Prostate gland (tissue), 2 donors: Measurements from ENCODE around the gene VEZF1. TPM values are rescaled to one million over a fixed set of nuclear protein-coding genes. Genes with fewer than 3 reads are reported as not detected.

Source experiments
- DNase-seq: peaks from one replicate; pipeline ENCODE4 v3.0.0-alpha.2; 2019; ENCODE audit warnings: low spot score
- H3K27ac ChIP-seq, 2 donors: fragments of 200-600 bp; sonication (generic); 2 replicates each; pipeline ENCODE4 v1.5.1; 2017 to 2019
- H3K27me3 ChIP-seq: fragments of 200-600 bp; sonication (generic); replicated peaks from 2 replicates; pipeline ENCODE4 v1.5.1; 2019; ENCODE audit not compliant: insufficient read depth
- H3K36me3 ChIP-seq, 2 donors: fragments of 200-600 bp; sonication (generic); 1 replicate in 1 of 2; 2 replicates in 1 of 2; pipeline versions ENCODE4 v1.5.1 to v1.8.1; 2017 to 2019
- H3K4me1 ChIP-seq: fragments of 200-600 bp; sonication (generic); replicated peaks from 2 replicates; pipeline ENCODE4 v1.5.1; 2019
- H3K4me3 ChIP-seq, 2 donors: fragments of 200-600 bp; sonication (generic); 2 replicates each; pipeline ENCODE4 v1.5.1; 2017 to 2019
- H3K9me3 ChIP-seq: fragments of 200-600 bp; sonication (generic); 2 replicates; pipeline ENCODE4 v1.5.1; 2017
- POLR2A ChIP-seq: fragments of 450-650 bp; IDR thresholded peaks from one replicate; pipeline ENCODE4 v1.6.1; 2016; ENCODE audit warnings: antibody characterized with exemption, mild to moderate bottlenecking
- POLR2AphosphoS5 ChIP-seq: sonication (generic); formaldehyde crosslinking; IDR thresholded peaks from one replicate; pipeline ENCODE4 v1.6.1; 2017; ENCODE audit warnings: antibody characterized with exemption
- WGBS: methylation state at CpG from one replicate; pipeline ENCODE4 v1.1.5; 2018; 5-methylcytosine and 5-hydroxymethylcytosine counted together
- intact Hi-C: fragments of 100-400 bp; cut with DNase I; formaldehyde crosslinking; loops from one replicate; pipeline ENCODE4 v1.14.2; 2022
- total RNA-seq, 2 donors: library from RNA; depleted of rRNA; stranded (reverse); fragments of >200 nt; gene quantifications; one replicate each; pipeline ENCODE4 v1.1.0, GENCODE V29; 2016
- TF ChIP-seq, protein P1 (sequence below), 4 experiments: fragments of 200-600 bp in 2 of 4; fragments of 450-650 bp in 2 of 4; sonication (generic) in 2 of 4; IDR thresholded peaks; 1 replicate in 3 of 4; 2 replicates in 1 of 4; pipeline ENCODE4 v1.5.1; 2016 to 2019; ENCODE audit warnings: antibody characterized with exemption in 4 of 4, mild to moderate bottlenecking in 2 of 4, moderate library complexity in 2 of 4

VEZF1 gene
- total RNA-seq, 2 donors from 2014 or later = 84.9 to 91.1 TPM

DNA sequence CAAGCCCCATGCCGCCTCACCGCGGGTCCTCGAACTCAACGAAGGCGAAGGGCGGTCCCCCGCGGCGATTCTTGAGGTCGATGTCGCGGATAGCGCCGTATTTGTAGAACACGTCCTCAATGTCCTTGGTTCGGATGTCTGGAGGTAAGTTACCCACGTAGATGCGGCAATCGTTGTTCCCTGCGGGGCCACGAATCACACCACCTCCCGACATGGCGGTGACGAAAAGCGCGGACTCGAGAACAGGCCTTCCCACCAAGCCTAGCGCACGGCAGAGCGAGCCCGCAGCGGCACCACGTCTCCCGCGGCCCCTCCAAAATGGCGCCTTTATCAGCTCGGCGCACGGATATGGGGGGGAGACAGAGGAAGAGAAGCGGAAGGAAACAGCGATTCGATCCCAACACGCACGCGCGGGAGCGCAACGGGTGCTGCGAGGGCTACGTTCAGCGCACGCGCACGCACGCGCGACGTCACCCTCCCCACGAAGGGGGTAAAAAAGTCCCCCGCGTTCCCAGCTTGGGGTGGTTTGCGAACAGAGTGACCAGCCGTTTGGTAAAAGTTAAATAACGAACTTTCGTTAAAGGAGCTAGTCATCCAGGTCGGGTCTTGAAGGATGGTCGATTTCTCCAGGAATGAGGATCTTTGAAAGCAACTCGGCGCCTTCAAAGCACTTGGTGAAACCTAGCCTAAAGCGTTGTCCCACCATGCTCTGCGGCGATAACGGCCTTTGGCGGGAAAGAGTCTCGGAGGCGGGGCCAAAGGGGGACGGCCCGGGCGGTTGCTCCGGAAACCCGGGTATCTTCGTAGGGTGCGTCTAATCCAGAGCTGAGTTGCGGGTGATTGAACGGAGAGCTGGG is 19.1 kb upstream of the VEZF1 start, which contains the start of gene SRSF1:
SRSF1 (minus strand) TSS at position 323 of the 857 bp plus-strand sequence; CDS start at position 214, 109 bp downstream.
- Histone ChIP-seq H3K9me3 (no peaks in the 10 kb centered on the region), H3K27me3 (no peaks in the 10 kb centered on the region), H3K36me3 (peaks cover 3 to 8% of the 10 kb centered on the region in 2 donors), H3K4me1 (peaks cover 24% of the 10 kb centered on the region), H3K27ac (peak within 1 kb of the TSS; percentile 99), H3K4me3 (peak within 1 kb of the TSS; percentile 82 to 98)
- peak; percentile 96 for DNase-seq
- under 1% methylated on average over 82 of the region's 86 CpGs for WGBS
- intact Hi-C loops = loop anchor here (2.0 to 10.0 kb wide), 3 partner anchors 78 to 882 kb away; no protein-coding TSS in a partner anchor
- TF ChIP-seq, protein P1, sequence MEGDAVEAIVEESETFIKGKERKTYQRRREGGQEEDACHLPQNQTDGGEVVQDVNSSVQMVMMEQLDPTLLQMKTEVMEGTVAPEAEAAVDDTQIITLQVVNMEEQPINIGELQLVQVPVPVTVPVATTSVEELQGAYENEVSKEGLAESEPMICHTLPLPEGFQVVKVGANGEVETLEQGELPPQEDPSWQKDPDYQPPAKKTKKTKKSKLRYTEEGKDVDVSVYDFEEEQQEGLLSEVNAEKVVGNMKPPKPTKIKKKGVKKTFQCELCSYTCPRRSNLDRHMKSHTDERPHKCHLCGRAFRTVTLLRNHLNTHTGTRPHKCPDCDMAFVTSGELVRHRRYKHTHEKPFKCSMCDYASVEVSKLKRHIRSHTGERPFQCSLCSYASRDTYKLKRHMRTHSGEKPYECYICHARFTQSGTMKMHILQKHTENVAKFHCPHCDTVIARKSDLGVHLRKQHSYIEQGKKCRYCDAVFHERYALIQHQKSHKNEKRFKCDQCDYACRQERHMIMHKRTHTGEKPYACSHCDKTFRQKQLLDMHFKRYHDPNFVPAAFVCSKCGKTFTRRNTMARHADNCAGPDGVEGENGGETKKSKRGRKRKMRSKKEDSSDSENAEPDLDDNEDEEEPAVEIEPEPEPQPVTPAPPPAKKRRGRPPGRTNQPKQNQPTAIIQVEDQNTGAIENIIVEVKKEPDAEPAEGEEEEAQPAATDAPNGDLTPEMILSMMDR (IDR thresholded peaks at IDR 0.05) = peak in 1 of 4 experiments; percentile 21
- TF ChIP-seq POLR2A = peak; percentile 92
- peak; percentile 94 for TF ChIP-seq POLR2AphosphoS5

DNA sequence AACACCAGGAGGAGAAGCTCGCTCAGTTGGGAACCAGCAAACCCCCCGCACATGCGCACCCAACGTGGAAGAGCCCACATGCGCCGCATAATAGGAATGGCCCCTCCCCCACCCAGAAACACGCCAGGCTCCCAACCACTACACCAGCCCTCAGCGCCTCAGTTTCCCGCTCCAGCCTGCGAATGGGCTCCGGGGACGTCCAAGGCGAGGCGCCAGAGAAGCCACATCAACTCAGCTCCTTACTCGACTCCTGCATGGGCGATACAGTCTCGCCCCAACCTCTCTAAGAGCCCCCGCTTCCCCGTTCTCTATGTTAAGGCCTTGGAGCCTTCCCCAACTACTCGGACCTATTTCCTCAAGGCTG is 18.5 kb upstream of the VEZF1 start:
- peaks cover 25% of the 10 kb centered on the region for H3K4me1 ChIP-seq
- peak overlapping the region; percentile 99 for H3K27ac ChIP-seq
- peak; percentile 81 for DNase-seq
- no peaks in the 10 kb centered on the region for H3K27me3 ChIP-seq
- TF ChIP-seq POLR2AphosphoS5 (no peak), POLR2A (peak; percentile 41)
- no peaks in the 10 kb centered on the region for H3K9me3 ChIP-seq
- 1% methylated on average over 20 of the region's 20 CpGs for WGBS
- H3K4me3 ChIP-seq = peak overlapping the region; percentile 82 to 98
- H3K36me3 ChIP-seq = peaks cover 3 to 8% of the 10 kb centered on the region in 2 donors
- intact Hi-C loops = loop anchor here (2.0 to 10.0 kb wide), 3 partner anchors 78 to 882 kb away; no protein-coding TSS in a partner anchor

- Histone ChIP-seq H3K27me3 (no peaks in the 10 kb centered on the region), H3K4me1 (peaks cover 25% of the 10 kb centered on the region), H3K36me3 (peaks cover 3 to 8% of the 10 kb centered on the region in 2 donors), H3K27ac (peak overlapping the region; percentile 99), H3K4me3 (peak overlapping the region; percentile 82 to 98), H3K9me3 (no peaks in the 10 kb centered on the region)
- TF ChIP-seq, protein P1 (IDR thresholded peaks at IDR 0.05) = no peak
- TF ChIP-seq POLR2AphosphoS5 (peak; percentile 61), POLR2A (no peak)
- peak; percentile 40 for DNase-seq
- WGBS = 2% methylated on average over 36 of the region's 36 CpGs
- intact Hi-C loops = loop anchor here (2.0 to 10.0 kb wide), 3 partner anchors 79 to 881 kb away; no protein-coding TSS in a partner anchor
Observed at GRCh38 chr17:58005728-58006559, 17.9 kb upstream of the VEZF1 start.

GRCh38 chr17:58005031-58005727 is 17.1 kb upstream of the VEZF1 start:
- Histone ChIP-seq H3K27ac (peak overlapping the region; percentile 99), H3K36me3 (peaks cover 3 to 8% of the 10 kb centered on the region in 2 donors), H3K4me1 (peaks cover 25% of the 10 kb centered on the region), H3K4me3 (peak overlapping the region; percentile 82 to 98), H3K27me3 (no peaks in the 10 kb centered on the region), H3K9me3 (no peaks in the 10 kb centered on the region)
- TF ChIP-seq POLR2A (no peak), POLR2AphosphoS5 (no peak)
- TF ChIP-seq, protein P1 (IDR thresholded peaks at IDR 0.05) = no peak
- intact Hi-C loops = loop anchor here (10.0 kb wide), 2 partner anchors 110 to 880 kb away; no protein-coding TSS in a partner anchor
- 35% methylated on average over 12 of the region's 12 CpGs for WGBS
- DNase-seq = no peak
